ENCODE results near the gene OTULINL.

OTULINL gene

DNA sequence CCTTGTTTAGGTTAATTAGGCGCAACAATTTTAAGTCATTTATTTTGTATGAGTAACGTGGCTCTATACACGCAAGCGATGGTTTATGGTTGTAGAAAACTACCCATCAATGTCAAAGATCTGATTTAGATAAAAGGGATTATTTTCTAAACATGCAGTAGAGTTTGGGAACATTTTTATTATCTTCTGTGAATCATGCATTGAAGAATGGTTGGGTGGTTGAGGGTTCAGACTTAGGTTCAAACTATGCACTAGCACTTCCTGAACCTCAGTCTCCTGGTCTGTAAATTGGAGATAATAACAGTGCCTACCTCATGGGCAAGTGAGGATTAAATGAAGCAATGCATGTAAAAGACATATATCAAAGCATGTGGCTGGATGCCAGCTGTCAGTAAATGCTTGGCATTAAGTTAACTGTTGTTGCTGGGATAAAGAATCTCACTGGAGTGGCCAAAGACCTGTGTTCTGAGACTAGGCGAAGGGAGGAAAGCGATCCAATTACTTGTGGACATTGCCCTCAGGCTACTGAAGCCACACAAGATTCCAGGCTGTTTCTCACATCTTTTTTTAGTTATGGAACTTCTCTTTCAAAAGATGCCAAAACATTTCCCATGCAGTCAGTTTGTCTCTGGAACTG is 1.1 kb upstream of the OTULINL start (continued):
- TF ChIP-seq ZNF837 (tag by site-specific recombination; IDR thresholded peaks at IDR 0.05): no peak
- TF ChIP-seq ZBTB48 (tag by site-specific recombination; IDR thresholded peaks at IDR 0.05): peak; percentile 50; the same call in 1 of the 2 replicates
- TF ChIP-seq SP2 (tag by site-specific recombination; IDR thresholded peaks at IDR 0.05): peak; percentile 57
- peak; percentile 16; the same call in 1 of the 2 replicates for TF ChIP-seq BCL11B (tag by site-specific recombination; IDR thresholded peaks at IDR 0.05; ENCODE audit: low read depth)
- no peak for TF ChIP-seq ZNF23 (tag by site-specific recombination; IDR thresholded peaks at IDR 0.05; ENCODE audit: borderline replicate concordance)
- no peak for TF ChIP-seq ZNF302 (tag by site-specific recombination; IDR thresholded peaks at IDR 0.05; ENCODE audit: low read depth)
- peak; percentile 11; the same call in 1 of the 2 replicates for TF ChIP-seq ZBTB20 (tag by site-specific recombination; IDR thresholded peaks at IDR 0.05)
- no peak for TF ChIP-seq FEZF1 (tag by site-specific recombination; IDR thresholded peaks at IDR 0.05)
- TF ChIP-seq ZNF658 (tag by site-specific recombination; IDR thresholded peaks at IDR 0.05): no peak
- TF ChIP-seq BCL11A (tag by site-specific recombination; IDR thresholded peaks at IDR 0.05; ENCODE audit: low read depth): peak; percentile 97
- peak; percentile 85 for TF ChIP-seq ZSCAN23 (tag by site-specific recombination; IDR thresholded peaks at IDR 0.05)
- TF ChIP-seq ZNF785 (tag by site-specific recombination; IDR thresholded peaks at IDR 0.05): no peak
- TF ChIP-seq, protein P1, sequence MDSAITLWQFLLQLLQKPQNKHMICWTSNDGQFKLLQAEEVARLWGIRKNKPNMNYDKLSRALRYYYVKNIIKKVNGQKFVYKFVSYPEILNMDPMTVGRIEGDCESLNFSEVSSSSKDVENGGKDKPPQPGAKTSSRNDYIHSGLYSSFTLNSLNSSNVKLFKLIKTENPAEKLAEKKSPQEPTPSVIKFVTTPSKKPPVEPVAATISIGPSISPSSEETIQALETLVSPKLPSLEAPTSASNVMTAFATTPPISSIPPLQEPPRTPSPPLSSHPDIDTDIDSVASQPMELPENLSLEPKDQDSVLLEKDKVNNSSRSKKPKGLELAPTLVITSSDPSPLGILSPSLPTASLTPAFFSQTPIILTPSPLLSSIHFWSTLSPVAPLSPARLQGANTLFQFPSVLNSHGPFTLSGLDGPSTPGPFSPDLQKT (IDR thresholded peaks at IDR 0.05; ENCODE audit: borderline replicate concordance, low read depth, low read length): no peak
- no peak for TF ChIP-seq ZNF221 (tag by site-specific recombination; IDR thresholded peaks at IDR 0.05; ENCODE audit: borderline replicate concordance)
- no peak for TF ChIP-seq ZNF707 (tag by site-specific recombination; IDR thresholded peaks at IDR 0.05)
- TF ChIP-seq SCRT1 (tag by site-specific recombination; IDR thresholded peaks at IDR 0.05; ENCODE audit: borderline replicate concordance): no peak
- TF ChIP-seq ZNF521 (tag by site-specific recombination; IDR thresholded peaks at IDR 0.05): no peak
- TF ChIP-seq ZNF549 (tag by site-specific recombination; IDR thresholded peaks at IDR 0.05): no peak
- TF ChIP-seq SALL2 (tag by site-specific recombination; IDR thresholded peaks at IDR 0.05; ENCODE audit: borderline replicate concordance): no peak; the same call in 1 of the 2 replicates
- no peak for TF ChIP-seq ZNF473 (tag by site-specific recombination; IDR thresholded peaks at IDR 0.05)
- TF ChIP-seq ZNF776 (tag by site-specific recombination; IDR thresholded peaks at IDR 0.05; ENCODE audit: borderline replicate concordance): no peak
- TF ChIP-seq, protein P2, sequence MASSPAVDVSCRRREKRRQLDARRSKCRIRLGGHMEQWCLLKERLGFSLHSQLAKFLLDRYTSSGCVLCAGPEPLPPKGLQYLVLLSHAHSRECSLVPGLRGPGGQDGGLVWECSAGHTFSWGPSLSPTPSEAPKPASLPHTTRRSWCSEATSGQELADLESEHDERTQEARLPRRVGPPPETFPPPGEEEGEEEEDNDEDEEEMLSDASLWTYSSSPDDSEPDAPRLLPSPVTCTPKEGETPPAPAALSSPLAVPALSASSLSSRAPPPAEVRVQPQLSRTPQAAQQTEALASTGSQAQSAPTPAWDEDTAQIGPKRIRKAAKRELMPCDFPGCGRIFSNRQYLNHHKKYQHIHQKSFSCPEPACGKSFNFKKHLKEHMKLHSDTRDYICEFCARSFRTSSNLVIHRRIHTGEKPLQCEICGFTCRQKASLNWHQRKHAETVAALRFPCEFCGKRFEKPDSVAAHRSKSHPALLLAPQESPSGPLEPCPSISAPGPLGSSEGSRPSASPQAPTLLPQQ (tag by site-specific recombination; IDR thresholded peaks at IDR 0.05): no peak
- peak; percentile 94 for TF ChIP-seq ZNF843 (tag by site-specific recombination; IDR thresholded peaks at IDR 0.05)
- no peak for TF ChIP-seq GLIS2 (tag by site-specific recombination; IDR thresholded peaks at IDR 0.05)
- TF ChIP-seq, protein P3, sequence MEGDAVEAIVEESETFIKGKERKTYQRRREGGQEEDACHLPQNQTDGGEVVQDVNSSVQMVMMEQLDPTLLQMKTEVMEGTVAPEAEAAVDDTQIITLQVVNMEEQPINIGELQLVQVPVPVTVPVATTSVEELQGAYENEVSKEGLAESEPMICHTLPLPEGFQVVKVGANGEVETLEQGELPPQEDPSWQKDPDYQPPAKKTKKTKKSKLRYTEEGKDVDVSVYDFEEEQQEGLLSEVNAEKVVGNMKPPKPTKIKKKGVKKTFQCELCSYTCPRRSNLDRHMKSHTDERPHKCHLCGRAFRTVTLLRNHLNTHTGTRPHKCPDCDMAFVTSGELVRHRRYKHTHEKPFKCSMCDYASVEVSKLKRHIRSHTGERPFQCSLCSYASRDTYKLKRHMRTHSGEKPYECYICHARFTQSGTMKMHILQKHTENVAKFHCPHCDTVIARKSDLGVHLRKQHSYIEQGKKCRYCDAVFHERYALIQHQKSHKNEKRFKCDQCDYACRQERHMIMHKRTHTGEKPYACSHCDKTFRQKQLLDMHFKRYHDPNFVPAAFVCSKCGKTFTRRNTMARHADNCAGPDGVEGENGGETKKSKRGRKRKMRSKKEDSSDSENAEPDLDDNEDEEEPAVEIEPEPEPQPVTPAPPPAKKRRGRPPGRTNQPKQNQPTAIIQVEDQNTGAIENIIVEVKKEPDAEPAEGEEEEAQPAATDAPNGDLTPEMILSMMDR (tag by site-specific recombination; IDR thresholded peaks at IDR 0.05): no peak
- TF ChIP-seq, protein P4, sequence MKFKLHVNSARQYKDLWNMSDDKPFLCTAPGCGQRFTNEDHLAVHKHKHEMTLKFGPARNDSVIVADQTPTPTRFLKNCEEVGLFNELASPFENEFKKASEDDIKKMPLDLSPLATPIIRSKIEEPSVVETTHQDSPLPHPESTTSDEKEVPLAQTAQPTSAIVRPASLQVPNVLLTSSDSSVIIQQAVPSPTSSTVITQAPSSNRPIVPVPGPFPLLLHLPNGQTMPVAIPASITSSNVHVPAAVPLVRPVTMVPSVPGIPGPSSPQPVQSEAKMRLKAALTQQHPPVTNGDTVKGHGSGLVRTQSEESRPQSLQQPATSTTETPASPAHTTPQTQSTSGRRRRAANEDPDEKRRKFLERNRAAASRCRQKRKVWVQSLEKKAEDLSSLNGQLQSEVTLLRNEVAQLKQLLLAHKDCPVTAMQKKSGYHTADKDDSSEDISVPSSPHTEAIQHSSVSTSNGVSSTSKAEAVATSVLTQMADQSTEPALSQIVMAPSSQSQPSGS (tag by site-specific recombination; IDR thresholded peaks at IDR 0.05; ENCODE audit: low read depth): no peak
- TF ChIP-seq ZNF561 (tag by site-specific recombination; IDR thresholded peaks at IDR 0.05; ENCODE audit: borderline replicate concordance): 0 out of 2 replicates have a peak, but pooled peaks have one; percentile 25
- no peak for TF ChIP-seq ZNF433 (tag by site-specific recombination; IDR thresholded peaks at IDR 0.05; ENCODE audit: low read depth)
- TF ChIP-seq ZNF423 (tag by site-specific recombination; IDR thresholded peaks at IDR 0.05): peak; percentile 25; the same call in 1 of the 2 replicates
- TF ChIP-seq ZNF211 (tag by site-specific recombination; IDR thresholded peaks at IDR 0.05; ENCODE audit: low read depth): no peak
- peak; percentile 90 for TF ChIP-seq KLF10 (tag by site-specific recombination; IDR thresholded peaks at IDR 0.05)
- TF ChIP-seq, protein P5, sequence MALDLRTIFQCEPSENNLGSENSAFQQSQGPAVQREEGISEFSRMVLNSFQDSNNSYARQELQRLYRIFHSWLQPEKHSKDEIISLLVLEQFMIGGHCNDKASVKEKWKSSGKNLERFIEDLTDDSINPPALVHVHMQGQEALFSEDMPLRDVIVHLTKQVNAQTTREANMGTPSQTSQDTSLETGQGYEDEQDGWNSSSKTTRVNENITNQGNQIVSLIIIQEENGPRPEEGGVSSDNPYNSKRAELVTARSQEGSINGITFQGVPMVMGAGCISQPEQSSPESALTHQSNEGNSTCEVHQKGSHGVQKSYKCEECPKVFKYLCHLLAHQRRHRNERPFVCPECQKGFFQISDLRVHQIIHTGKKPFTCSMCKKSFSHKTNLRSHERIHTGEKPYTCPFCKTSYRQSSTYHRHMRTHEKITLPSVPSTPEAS (tag by site-specific recombination; IDR thresholded peaks at IDR 0.05): no peak
- no peak for TF ChIP-seq ZNF19 (tag by site-specific recombination; IDR thresholded peaks at IDR 0.05; ENCODE audit: low read depth)
